SK-MEL-5 (cell line): Measurements from ENCODE around the gene BEST4. TPM values are rescaled to one million over a fixed set of nuclear protein-coding genes. Genes with fewer than 3 reads are reported as not detected.
"Not testable (repeated sequence)": the region's sequence is repeated elsewhere in the genome, so short reads cannot be mapped to it uniquely, and the experiment has no call there.

Experiments used
- DNase-seq: peaks from one replicate; pipeline ENCODE4 v3.0.0-alpha.2; 2016; ENCODE audit warnings: low read depth, low spot score
- in situ Hi-C: cut with HindIII; loops from 2 replicates; pipeline ENCODE4 v1.10.0; 2016; ENCODE audit warnings: low sequenced_read_pairs, high pct_unique_total_duplicates, low pct_unique_long_range_greater_than_20kb
- small RNA-seq, 2 experiments: library from RNA; depleted of rRNA; stranded (forward); fragments of <200 nt; gene quantifications; one replicate each; pipeline ENCODE3, GENCODE V24; 2014
- total RNA-seq: library from RNA; depleted of rRNA; stranded (reverse); fragments of >200 nt; shearing (Covaris generic); gene quantifications from 2 replicates; pipeline ENCODE4 v1.2.3, GENCODE V29; 2014; rRNA removed

Gene BEST4
- total RNA-seq, 1 experiment from 2014 or later: not detected

DNA sequence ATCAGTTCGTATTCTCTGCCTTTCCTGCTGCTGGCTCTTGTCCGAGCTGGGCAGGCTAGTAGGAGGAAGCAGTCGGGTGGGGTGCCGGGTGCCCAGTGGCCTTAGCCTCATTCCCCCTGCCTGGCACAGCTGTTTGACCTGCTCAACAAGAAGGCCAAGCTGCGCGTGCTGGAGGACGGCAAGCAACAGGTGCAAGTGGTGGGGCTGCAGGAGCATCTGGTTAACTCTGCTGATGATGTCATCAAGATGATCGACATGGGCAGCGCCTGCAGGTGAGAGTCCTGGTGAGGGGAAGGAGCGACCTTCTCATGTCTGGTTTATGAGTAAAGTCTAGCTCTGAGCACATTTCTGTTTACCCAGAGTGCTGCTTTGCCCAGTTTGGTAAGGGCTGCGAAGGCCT, 28.9 kb downstream of the BEST4 start:
- in situ Hi-C loops: no loop called here
- no peak for DNase-seq

DNA sequence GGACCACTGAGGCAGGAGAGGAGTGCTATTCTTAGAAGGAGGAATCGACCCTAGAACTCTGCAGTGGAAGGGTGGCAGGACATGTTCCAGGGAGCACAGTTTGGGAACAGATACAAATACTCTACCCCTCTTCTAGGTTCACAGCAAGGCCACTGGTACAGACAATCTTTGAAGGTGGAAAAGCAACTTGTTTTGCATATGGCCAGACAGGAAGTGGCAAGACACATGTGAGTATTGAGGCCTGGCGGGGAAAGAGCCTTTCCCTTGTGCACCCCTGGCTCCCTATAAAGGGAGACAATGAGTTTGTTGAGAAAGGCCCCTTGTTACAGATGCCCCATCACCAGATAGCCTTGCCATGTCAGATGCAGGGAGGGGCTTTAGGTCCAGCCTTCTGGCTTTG, 30.6 kb downstream of the BEST4 start:
- in situ Hi-C loops: no loop called here
- DNase-seq: no peak

- peak; percentile 42 for DNase-seq
- in situ Hi-C loops: no loop called here
Measured at GRCh38 chr1:44747878-44748277, 40.1 kb downstream of the BEST4 start.

DNA sequence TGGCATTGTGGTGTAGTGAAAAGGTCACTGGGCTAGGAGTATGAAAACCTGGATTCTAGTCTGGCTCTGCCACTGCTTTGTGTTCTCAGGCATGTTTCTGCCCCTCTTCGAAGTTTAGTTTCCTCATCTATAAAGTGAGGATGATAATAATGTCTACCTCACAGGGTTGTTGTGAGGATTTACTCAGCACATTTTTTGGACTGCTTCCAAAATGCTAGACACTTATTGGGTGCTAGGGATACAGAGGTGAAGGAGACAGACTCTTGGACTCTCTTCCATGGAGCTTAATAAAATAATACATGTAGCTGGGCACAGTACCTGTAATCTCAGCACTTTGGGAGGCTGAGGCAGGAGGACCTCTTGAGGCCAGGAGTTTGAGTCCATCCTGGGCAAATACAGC, 44.8 kb downstream of the BEST4 start:
- in situ Hi-C loops: no loop called here
- no peak for DNase-seq

- in situ Hi-C loops: no loop called here
Measured at GRCh38 chr1:44740179-44740617, 47.8 kb downstream of the BEST4 start.

DNA sequence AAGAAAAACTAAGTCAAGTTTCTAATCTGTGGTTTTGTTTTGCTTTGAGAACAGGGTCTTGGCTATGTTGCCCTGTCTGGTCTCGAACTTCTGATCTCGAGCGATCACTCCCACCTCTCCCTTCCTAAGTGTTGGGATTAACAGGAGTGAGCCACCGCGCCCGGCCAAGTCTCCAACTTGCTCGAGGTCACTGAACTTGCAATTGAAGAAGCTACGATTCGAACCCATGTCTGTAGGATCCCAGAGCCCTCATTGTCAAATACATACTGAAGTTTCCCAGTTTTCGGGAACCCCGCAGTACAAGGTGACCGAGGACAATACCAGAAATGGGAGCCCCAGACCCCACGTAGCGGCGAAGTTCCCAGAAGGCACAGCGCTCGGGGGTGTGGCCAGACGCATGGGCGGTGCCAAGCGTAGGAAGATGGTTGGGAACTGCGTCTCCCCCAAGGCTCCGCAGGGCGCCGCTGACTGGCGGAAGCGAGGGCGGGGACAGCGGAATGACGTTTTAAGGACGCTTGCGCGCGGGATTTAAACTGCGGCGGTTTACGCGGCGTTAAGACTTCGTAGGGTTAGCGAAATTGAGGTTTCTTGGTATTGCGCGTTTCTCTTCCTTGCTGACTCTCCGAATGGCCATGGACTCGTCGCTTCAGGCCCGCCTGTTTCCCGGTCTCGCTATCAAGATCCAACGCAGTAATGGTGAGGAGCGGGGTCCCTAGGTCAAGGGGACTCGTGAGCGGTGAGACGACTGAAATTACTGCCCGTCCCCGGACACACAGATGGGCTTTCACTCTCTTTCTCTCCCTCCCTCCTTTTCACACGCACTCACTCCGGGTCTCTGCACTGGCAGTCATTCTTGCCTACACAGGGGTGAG, 48.4 kb downstream of the BEST4 start, which contains the start of gene KIF2C:
Gene KIF2C, plus strand, starts transcription at position 531 of the 872 bp plus-strand sequence. Its CDS starts 96 bp downstream, at position 627.
- in situ Hi-C loops: no loop called here
- DNase-seq: peak; percentile 96

More at GRCh38 chr1:44740179-44740617, 47.8 kb downstream of the BEST4 start:
- DNase-seq: no peak

DNA sequence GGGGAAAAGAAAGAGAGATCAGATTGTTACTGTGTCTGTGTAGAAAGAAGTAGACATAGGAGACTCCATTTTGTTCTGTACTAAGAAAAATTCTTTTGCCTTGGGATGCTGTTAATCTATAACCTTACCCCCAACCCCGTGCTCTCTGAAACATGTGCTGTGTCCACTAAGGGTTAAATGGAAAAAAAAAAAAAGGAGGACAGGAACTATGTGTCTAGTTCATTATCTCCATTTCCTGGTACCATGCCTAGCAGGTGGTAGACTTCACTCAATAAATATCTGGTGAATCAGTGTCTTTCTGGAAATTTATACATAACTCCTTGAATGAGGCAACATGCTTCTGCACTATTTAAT, 49.0 kb downstream of the BEST4 start:
- DNase-seq, in situ Hi-C loops: not testable (repeated sequence)

DNA sequence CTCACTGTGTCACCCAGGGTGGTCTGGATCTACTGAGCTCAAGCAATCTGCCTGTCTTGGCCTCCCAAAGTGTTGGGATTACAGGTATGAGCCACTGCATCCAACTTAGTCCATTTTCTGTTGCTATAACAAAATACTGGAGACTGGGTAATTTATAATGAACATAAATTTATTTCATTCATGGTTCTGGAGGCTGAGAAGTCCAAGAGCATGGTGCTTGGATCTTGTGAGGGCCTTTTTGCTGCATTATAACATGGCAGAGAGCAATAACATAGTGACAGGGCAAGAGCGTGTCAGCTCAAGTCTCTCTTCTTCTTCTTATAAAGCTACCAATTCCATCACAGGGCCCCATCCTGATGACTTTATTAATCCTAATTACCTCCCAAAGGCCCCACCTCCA, 52.0 kb downstream of the BEST4 start:
- DNase-seq: no peak
- in situ Hi-C loops: no loop called here

DNA sequence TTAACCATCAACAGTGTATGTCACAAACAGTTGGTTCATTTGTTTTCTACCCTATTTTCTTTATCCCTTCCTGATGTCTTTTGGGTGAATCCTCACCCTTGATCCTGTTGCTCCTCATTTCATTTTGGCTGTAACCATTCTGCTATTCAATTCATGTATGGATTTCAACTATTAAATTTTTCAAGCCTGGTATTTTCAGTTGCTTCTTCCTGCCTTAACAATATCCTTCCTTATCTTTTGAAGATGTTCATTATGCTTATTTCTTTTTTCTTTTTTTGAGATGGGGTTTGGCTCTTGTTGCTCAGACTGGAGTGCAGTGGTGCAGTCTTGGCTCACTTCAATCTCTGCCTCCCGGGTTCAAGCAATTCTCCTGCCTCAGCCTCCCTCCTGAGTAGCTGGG, 54.2 kb downstream of the BEST4 start:
- DNase-seq: no peak
- in situ Hi-C loops: no loop called here

Small RNA genes within 50 kb of the gene (small RNA-seq; reads per million reads assigned to genes)
- 14.4 to 210 reads per million in 2 experiments for gene SNORD38A
- 0 reads per million in 2 experiments for gene SNORD38B
- 394 to 3,224 reads per million in 2 experiments for gene SNORD46
- gene SNORD55: 0 reads per million in 2 experiments

Other genes with a start within 250 kb of the BEST4 start
- gene TMEM53, start 113.7 kb downstream of the BEST4 start, total RNA-seq: 18.0 and 20.0 TPM in 2 replicates
- gene ARMH1, start 113.5 kb downstream of the BEST4 start, total RNA-seq: 0.24 TPM in 1 of 2 replicates, not detected in the other
- gene RNU5D-1, start 57.0 kb downstream of the BEST4 start, total RNA-seq: not detected in 2 replicates
- 28.0 and 30.5 TPM in 2 replicates for gene KIF2C, start 48.3 kb downstream of the BEST4 start, total RNA-seq
- gene RPS8, start 12.6 kb downstream of the BEST4 start, total RNA-seq: 2,103 and 2,284 TPM in 2 replicates
- 3.4 and 5.0 TPM in 2 replicates for gene PLK3, start 12.2 kb upstream of the BEST4 start, total RNA-seq
- gene DYNLT4, start 19.2 kb upstream of the BEST4 start, total RNA-seq: not detected in 2 replicates
- 0.69 TPM in 1 of 2 replicates, not detected in the other for gene BTBD19, start 20.4 kb upstream of the BEST4 start, total RNA-seq
- gene PTCH2, start 55.1 kb upstream of the BEST4 start, total RNA-seq: 0.03 TPM in 1 of 2 replicates, not detected in the other
- 23.5 and 27.5 TPM in 2 replicates for gene EIF2B3, start 198.4 kb upstream of the BEST4 start, total RNA-seq
- gene HECTD3, start 223.2 kb upstream of the BEST4 start, total RNA-seq: 17.8 and 18.6 TPM in 2 replicates
- 78.9 and 89.5 TPM in 2 replicates for gene UROD, start 224.1 kb upstream of the BEST4 start, total RNA-seq